Testis (tissue), 3 donors: ENCODE results near the gene OR52W1. TPM values are rescaled to one million over a fixed set of nuclear protein-coding genes. Genes with fewer than 3 reads are reported as not detected.

Experiments used
- DNase-seq: peaks from one replicate; pipeline ENCODE4 v3.0.0-alpha.2; 2019
- H3K27ac ChIP-seq, 2 donors: fragments of 200-600 bp; sonication (generic); one replicate each; pipeline ENCODE4 v1.5.1; 2019
- H3K27me3 ChIP-seq: fragments of 200-600 bp; sonication (generic); one replicate; pipeline ENCODE4 v1.5.1; 2019
- H3K36me3 ChIP-seq: fragments of 200-600 bp; sonication (generic); one replicate; pipeline ENCODE4 v1.5.1; 2017; ENCODE audit warnings: low read depth; ENCODE audit errors: missing control alignments
- H3K4me1 ChIP-seq: fragments of 200-600 bp; sonication (generic); one replicate; pipeline ENCODE4 v1.5.1; 2019
- H3K4me3 ChIP-seq, 2 donors: fragments of 200-600 bp; sonication (generic); one replicate each; pipeline ENCODE4 v1.5.1; 2017 to 2019
- H3K9me3 ChIP-seq: fragments of 200-600 bp; sonication (generic); one replicate; pipeline ENCODE4 v1.5.1; 2017
- POLR2A ChIP-seq: fragments of 450-650 bp; IDR thresholded peaks from one replicate; pipeline ENCODE4 v1.6.1; 2017; ENCODE audit warnings: antibody characterized with exemption, mild to moderate bottlenecking, moderate library complexity
- whole genome bisulfite sequencing, 2 donors: methylation state at CpG; one replicate each; pipeline ENCODE4 v1.1.5; 2018; 5-methylcytosine and 5-hydroxymethylcytosine counted together
- intact Hi-C: fragments of 100-400 bp; cut with DNase I; formaldehyde crosslinking; loops from one replicate; pipeline ENCODE4 v1.15.1; 2023; ENCODE audit warnings: low total_unique reads
- polyA plus RNA-seq: library from polyadenylated mRNA; stranded (reverse); fragments of 350-450 nt; fragmentation: Illumina TruSeq; extraction: RNeasy Lipid Tissue Mini Kit (QIAGEN cat#74804); gene quantifications from one replicate; pipeline ENCODE4 v1.2.3, GENCODE V29; 2014; ENCODE audit warnings: low read depth, low replicate concordance; ENCODE audit not compliant: insufficient read depth
- total RNA-seq, 2 donors: library from RNA; depleted of rRNA; stranded (reverse); fragments of >200 nt; gene quantifications; one replicate each; pipeline ENCODE4 v1.2.3, GENCODE V29; 2016
- TF ChIP-seq, protein P1 (sequence below), 3 experiments: fragments of 450-650 bp in 2 of 3; fragments of 200-600 bp in 1 of 3; sonication (generic) in 1 of 3; IDR thresholded peaks; one replicate each; pipeline ENCODE4 v1.5.1; 2016 to 2019; ENCODE audit warnings: antibody characterized with exemption in 3 of 3, mild to moderate bottlenecking in 2 of 3, moderate library complexity in 1 of 3

Gene OR52W1
- total and polyA plus RNA-seq, 3 donors from 2014 or later, result not detected

GRCh38 chr11:6214530-6214929 is 15.5 kb downstream of the OR52W1 start:
- WGBS, 2 donors, result 94% methylated on average over 7 to 10 of the region's 10 CpGs
- Histone ChIP-seq H3K4me3 (no peak overlapping the region), H3K9me3 (no peaks in the 10 kb centered on the region), H3K36me3 (no peaks in the 10 kb centered on the region), H3K27me3 (no peaks in the 10 kb centered on the region), H3K27ac (no peak overlapping the region), H3K4me1 (no peaks in the 10 kb centered on the region)
- intact Hi-C loops, result no loop called here
- TF ChIP-seq, protein P1, sequence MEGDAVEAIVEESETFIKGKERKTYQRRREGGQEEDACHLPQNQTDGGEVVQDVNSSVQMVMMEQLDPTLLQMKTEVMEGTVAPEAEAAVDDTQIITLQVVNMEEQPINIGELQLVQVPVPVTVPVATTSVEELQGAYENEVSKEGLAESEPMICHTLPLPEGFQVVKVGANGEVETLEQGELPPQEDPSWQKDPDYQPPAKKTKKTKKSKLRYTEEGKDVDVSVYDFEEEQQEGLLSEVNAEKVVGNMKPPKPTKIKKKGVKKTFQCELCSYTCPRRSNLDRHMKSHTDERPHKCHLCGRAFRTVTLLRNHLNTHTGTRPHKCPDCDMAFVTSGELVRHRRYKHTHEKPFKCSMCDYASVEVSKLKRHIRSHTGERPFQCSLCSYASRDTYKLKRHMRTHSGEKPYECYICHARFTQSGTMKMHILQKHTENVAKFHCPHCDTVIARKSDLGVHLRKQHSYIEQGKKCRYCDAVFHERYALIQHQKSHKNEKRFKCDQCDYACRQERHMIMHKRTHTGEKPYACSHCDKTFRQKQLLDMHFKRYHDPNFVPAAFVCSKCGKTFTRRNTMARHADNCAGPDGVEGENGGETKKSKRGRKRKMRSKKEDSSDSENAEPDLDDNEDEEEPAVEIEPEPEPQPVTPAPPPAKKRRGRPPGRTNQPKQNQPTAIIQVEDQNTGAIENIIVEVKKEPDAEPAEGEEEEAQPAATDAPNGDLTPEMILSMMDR (IDR thresholded peaks at IDR 0.05), result no peak
- no peak for TF ChIP-seq POLR2A
- DNase-seq, result no peak

DNA sequence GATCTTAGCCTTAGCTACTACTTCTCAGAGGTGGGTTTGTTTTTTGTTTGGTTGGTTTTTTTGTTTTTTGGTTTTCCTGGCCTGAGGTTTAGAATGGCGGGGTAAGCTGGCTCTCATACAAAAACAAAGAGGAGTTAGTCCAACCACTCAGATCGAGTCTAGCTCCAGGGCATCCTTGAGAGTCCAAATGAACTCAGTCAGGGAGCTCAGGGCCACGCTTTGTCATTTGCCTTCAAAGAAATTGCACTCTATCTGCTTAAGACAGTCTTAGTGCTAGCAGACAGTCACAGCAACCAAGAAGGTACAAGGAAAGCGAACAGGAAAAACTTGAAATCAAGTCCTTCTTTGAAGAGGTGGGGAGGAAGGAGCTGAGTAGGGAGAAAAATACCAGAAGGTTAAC is 17.5 kb downstream of the OR52W1 start:
- Histone ChIP-seq H3K4me1 (no peaks in the 10 kb centered on the region), H3K9me3 (no peaks in the 10 kb centered on the region), H3K27ac (no peak overlapping the region), H3K36me3 (no peaks in the 10 kb centered on the region), H3K27me3 (no peaks in the 10 kb centered on the region), H3K4me3 (no peak overlapping the region)
- WGBS, 2 donors, result 86 to 89% methylated on average over 4 of the region's 4 CpGs
- DNase-seq, result no peak
- intact Hi-C loops, result no loop called here
- TF ChIP-seq, protein P1 (IDR thresholded peaks at IDR 0.05), result no peak
- no peak for TF ChIP-seq POLR2A

DNA sequence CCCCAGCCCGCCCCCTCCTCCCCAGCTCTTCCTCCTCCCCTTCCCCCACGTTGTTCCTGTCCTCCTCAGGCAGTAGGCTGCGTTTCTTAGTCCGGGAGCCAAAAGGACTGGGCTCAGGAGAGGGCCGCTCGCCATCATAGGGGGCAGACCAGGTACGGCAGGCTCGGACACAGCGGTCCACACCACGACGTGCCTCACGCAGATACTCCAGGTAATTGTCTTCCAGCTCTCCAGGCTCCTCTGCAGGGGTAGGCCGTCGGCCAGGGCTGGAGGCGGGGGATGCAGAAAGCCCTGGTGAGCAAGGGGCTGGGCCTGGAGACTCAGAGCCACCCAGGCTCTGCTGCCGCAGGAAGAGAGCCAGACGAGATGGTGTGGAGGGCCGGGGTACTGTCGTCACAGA is 18.7 kb downstream of the OR52W1 start:
- intact Hi-C loops, result no loop called here
- no peak overlapping the region for H3K27ac ChIP-seq
- WGBS, 2 donors, result 88 to 89% methylated on average over 14 to 19 of the region's 19 CpGs
- no peak for DNase-seq
- no peaks in the 10 kb centered on the region for H3K4me1 ChIP-seq
- no peaks in the 10 kb centered on the region for H3K36me3 ChIP-seq
- TF ChIP-seq, protein P1 (IDR thresholded peaks at IDR 0.05), result no peak
- no peak for TF ChIP-seq POLR2A
- no peaks in the 10 kb centered on the region for H3K9me3 ChIP-seq
- no peak overlapping the region for H3K4me3 ChIP-seq
- H3K27me3 ChIP-seq, result no peaks in the 10 kb centered on the region

- intact Hi-C loops, result no loop called here
- 64 to 76% methylated on average over 2 of the region's 2 CpGs for WGBS, 2 donors
- Histone ChIP-seq H3K36me3 (no peaks in the 10 kb centered on the region), H3K27ac (no peak overlapping the region), H3K9me3 (no peaks in the 10 kb centered on the region), H3K27me3 (no peaks in the 10 kb centered on the region), H3K4me1 (no peaks in the 10 kb centered on the region), H3K4me3 (no peak overlapping the region)
- TF ChIP-seq, protein P1 (IDR thresholded peaks at IDR 0.05), result no peak
- no peak for TF ChIP-seq POLR2A
- DNase-seq, result no peak
Observed at GRCh38 chr11:6219359-6219758, 20.3 kb downstream of the OR52W1 start.

DNA sequence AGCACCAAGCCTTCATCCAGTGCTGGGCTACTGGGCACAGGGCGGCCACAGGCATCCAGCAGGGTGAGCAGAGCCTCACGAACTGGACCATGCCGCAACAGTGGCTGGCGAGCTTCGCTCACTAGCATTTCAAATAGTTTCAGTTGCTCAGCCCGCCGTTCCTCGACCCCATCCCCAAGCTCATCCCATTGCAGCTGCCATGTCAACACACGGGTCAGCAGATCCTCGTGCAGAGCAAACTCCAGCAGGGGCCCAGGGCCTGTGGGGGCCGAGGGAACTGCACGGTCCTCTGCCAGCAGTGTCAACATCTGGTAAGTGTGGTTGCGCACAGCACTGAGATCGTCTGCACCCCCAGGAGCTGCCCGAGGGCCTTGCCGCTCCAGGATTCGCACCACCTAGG is 24.8 kb downstream of the OR52W1 start:
- no peak for DNase-seq
- no peaks in the 10 kb centered on the region for H3K9me3 ChIP-seq
- TF ChIP-seq, protein P1 (IDR thresholded peaks at IDR 0.05), result no peak
- H3K36me3 ChIP-seq, result no peaks in the 10 kb centered on the region
- H3K27ac ChIP-seq, result no peak overlapping the region
- WGBS, 2 donors, result 96 to 97% methylated on average over 16 to 17 of the region's 17 CpGs
- H3K4me3 ChIP-seq, result no peak overlapping the region
- intact Hi-C loops, result no loop called here
- H3K4me1 ChIP-seq, result no peaks in the 10 kb centered on the region
- no peaks in the 10 kb centered on the region for H3K27me3 ChIP-seq
